ENCODE data around the gene ABCG1.

- TF ChIP-seq, protein P1, sequence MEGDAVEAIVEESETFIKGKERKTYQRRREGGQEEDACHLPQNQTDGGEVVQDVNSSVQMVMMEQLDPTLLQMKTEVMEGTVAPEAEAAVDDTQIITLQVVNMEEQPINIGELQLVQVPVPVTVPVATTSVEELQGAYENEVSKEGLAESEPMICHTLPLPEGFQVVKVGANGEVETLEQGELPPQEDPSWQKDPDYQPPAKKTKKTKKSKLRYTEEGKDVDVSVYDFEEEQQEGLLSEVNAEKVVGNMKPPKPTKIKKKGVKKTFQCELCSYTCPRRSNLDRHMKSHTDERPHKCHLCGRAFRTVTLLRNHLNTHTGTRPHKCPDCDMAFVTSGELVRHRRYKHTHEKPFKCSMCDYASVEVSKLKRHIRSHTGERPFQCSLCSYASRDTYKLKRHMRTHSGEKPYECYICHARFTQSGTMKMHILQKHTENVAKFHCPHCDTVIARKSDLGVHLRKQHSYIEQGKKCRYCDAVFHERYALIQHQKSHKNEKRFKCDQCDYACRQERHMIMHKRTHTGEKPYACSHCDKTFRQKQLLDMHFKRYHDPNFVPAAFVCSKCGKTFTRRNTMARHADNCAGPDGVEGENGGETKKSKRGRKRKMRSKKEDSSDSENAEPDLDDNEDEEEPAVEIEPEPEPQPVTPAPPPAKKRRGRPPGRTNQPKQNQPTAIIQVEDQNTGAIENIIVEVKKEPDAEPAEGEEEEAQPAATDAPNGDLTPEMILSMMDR (conservative IDR thresholded peaks at IDR 0.05 in 1 of 2, IDR thresholded peaks at IDR 0.05 in 1 of 2; ENCODE audit: low read depth in 1 of 2, low read length in 2 of 2) = no peak
- no peak for TF ChIP-seq EZH2 (IDR thresholded peaks at IDR 0.05; ENCODE audit: low read length, missing control alignments)
Observed at GRCh38 chr21:42172596-42173483, 46.1 kb upstream of the ABCG1 start.
